Lung (tissue), 12 donors: ENCODE measurements around the gene GRHL1. TPM values are rescaled to one million over a fixed set of nuclear protein-coding genes. Genes with fewer than 3 reads are reported as not detected.

Experiments used
- ATAC-seq: fragments of 200-7000 bp; cut with Tn5 transposase; one replicate; pipeline ENCODE4 v1.9.1; 2020; ENCODE audit warnings: moderate number of reproducible peaks; ENCODE audit not compliant: insufficient read depth, low FRiP score
- DNase-seq, 3 donors: peaks; one replicate each; pipeline ENCODE4 v3.0.0-alpha.2; 2013 to 2017
- H3K27ac ChIP-seq, 2 donors: one replicate each; pipeline ENCODE4 v1.5.1; 2013; ENCODE audit warnings: mild to moderate bottlenecking in 2 of 2, moderate library complexity in 2 of 2, control low read depth in 1 of 2, inconsistent platforms in 1 of 2, low read depth in 1 of 2, low read length in 1 of 2
- H3K27me3 ChIP-seq, 3 donors: one replicate each; pipeline ENCODE4 v1.5.1; 2013; ENCODE audit warnings: low read length in 2 of 3; ENCODE audit not compliant: control insufficient read depth in 3 of 3, insufficient read depth in 3 of 3
- H3K36me3 ChIP-seq, 4 donors: one replicate each; pipeline ENCODE4 v1.5.1; 2013; ENCODE audit warnings: low read length in 4 of 4, mild to moderate bottlenecking in 1 of 4, moderate library complexity in 1 of 4; ENCODE audit not compliant: control insufficient read depth in 4 of 4, insufficient read depth in 4 of 4
- H3K4me1 ChIP-seq, 5 donors: one replicate each; pipeline ENCODE4 v1.5.1; 2013; ENCODE audit warnings: low read length in 5 of 5, mild to moderate bottlenecking in 2 of 5, moderate library complexity in 1 of 5; ENCODE audit not compliant: control insufficient read depth in 5 of 5, insufficient read depth in 5 of 5
- H3K4me3 ChIP-seq: one replicate; pipeline ENCODE4 v1.5.1; 2013; ENCODE audit warnings: mild to moderate bottlenecking, control low read depth, moderate library complexity
- H3K9ac ChIP-seq, 2 donors: one replicate each; pipeline ENCODE4 v1.5.1; 2013; ENCODE audit warnings: low read length in 2 of 2, control low read depth in 1 of 2; ENCODE audit not compliant: insufficient read depth in 1 of 2
- H3K9me3 ChIP-seq, 4 donors: one replicate each; pipeline ENCODE4 v1.5.1; 2013; ENCODE audit warnings: low read length in 3 of 4, mild to moderate bottlenecking in 1 of 4, moderate library complexity in 1 of 4; ENCODE audit not compliant: control insufficient read depth in 4 of 4, insufficient read depth in 3 of 4
- WGBS, 2 donors: extraction: QIAGEN DNeasy Blood & Tissue Kit; methylation state at CpG; one replicate each; pipeline ENCODE4 v1.1.7; 2013; 5-methylcytosine and 5-hydroxymethylcytosine counted together
- polyA plus RNA-seq, 2 donors: library from polyadenylated mRNA; stranded (reverse); fragments of 200-250 nt; gene quantifications; one replicate each; pipeline ENCODE4 v1.2.1, GENCODE V29; 2013
- total RNA-seq, 2 donors: library from RNA; depleted of rRNA in 1 of 2; stranded (reverse); fragments of >200 nt in 1 of 2; gene quantifications; one replicate each; pipeline ENCODE4 v1.2.1, GENCODE V29; 2014 to 2021
- TF ChIP-seq, protein P1 (sequence below): IDR thresholded peaks from 2 replicates; pipeline ENCODE4 v1.5.1; 2012; ENCODE audit warnings: mild to moderate bottlenecking; ENCODE audit errors: control extremely low read depth, extremely low read depth
- donor health status: control.
- donor health status: control.
- donor health status: Bipolar disorder and iron deficiency.
- donor health status: healthy.
- donor health status: DM: yes; HTN: yes; CAD: no.

Gene GRHL1
- total and polyA plus RNA-seq, 4 donors, result 1.8 to 13.6 (median 5.6) TPM

DNA sequence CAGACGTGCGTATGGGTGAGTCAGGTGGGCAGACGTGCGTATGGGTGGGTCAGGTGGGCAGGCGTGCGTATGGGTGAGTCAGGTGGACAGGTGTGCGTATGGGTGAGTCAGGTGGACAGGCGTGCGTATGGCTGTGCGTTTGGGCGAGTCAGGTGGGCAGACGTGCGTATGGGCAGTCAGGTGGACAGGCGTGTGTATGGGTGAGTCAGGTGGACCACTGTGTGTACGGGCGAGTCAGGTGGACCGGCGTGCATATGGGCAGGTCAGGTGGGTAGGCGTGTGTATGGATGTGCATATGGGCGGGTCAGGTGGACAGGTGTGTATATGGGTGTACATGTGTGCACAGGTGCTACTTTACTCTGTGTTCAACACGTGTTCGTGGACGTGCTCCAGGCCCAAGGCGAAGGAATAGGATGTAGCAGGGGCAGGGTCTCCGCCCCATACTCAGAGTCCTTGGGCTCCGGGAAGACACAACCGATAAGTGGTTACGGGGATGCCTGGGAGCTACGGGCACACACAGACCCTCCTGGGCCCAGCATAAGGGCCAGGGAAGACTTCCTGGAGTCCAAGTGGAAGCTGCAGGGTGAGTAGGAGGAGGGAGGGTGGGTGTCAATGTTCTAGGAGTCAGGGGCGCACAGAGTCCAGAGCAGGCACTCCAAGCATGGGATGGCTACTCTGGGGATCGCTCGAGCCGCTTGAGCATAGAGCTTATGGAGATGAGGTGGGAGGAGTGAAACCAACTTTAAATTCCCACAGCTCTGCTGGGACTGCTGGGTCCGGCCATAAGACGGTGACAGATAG, 64.7 kb downstream of the GRHL1 start:
- ATAC-seq, result no peak
- TF ChIP-seq, protein P1, sequence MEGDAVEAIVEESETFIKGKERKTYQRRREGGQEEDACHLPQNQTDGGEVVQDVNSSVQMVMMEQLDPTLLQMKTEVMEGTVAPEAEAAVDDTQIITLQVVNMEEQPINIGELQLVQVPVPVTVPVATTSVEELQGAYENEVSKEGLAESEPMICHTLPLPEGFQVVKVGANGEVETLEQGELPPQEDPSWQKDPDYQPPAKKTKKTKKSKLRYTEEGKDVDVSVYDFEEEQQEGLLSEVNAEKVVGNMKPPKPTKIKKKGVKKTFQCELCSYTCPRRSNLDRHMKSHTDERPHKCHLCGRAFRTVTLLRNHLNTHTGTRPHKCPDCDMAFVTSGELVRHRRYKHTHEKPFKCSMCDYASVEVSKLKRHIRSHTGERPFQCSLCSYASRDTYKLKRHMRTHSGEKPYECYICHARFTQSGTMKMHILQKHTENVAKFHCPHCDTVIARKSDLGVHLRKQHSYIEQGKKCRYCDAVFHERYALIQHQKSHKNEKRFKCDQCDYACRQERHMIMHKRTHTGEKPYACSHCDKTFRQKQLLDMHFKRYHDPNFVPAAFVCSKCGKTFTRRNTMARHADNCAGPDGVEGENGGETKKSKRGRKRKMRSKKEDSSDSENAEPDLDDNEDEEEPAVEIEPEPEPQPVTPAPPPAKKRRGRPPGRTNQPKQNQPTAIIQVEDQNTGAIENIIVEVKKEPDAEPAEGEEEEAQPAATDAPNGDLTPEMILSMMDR, result no peak
- 94 to 97% methylated on average over 35 of the region's 35 CpGs for WGBS, 2 donors

DNA sequence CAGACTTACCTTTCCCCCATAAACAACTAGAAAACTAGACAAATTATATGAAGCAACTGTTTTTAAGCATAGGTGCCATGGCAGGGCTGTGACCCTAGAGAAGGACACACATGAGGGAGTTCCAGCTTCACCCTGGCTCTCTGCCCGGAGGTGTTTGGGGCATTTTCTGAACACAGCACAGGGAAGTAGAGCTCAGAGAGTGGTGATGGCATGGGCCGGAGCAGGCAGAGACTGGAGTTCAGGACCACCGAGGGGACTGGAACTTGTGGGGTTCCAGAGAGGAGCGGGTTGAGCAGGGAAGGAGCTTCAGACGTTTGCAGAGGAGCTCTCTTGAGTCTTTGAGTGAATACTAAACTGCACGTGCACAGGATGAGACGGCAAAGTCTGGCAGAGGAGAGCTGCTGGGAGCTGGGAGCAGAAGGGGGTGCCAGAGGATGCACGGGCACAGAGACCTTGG, 65.3 kb downstream of the GRHL1 start:
- H3K27ac ChIP-seq, result no peak overlapping the region
- ATAC-seq (no peak), DNase-seq (no peak)
- H3K36me3 ChIP-seq, result no peaks in the 10 kb centered on the region
- H3K4me3 ChIP-seq, result no peak overlapping the region
- WGBS, 2 donors, result 89 to 92% methylated on average over 8 of the region's 8 CpGs
- no peaks in the 10 kb centered on the region for H3K4me1 ChIP-seq
- TF ChIP-seq, protein P1, result no peak
- no peak overlapping the region for H3K9ac ChIP-seq
- H3K9me3 ChIP-seq, result no peaks in the 10 kb centered on the region
- H3K27me3 ChIP-seq, result no peaks in the 10 kb centered on the region

More for the DNA sequence above, 64.7 kb downstream of the GRHL1 start:
- DNase-seq, result no peak
- H3K4me1 ChIP-seq, result no peaks in the 10 kb centered on the region
- H3K9ac ChIP-seq, result no peak overlapping the region
- H3K27me3 ChIP-seq, result no peaks in the 10 kb centered on the region
- no peak overlapping the region for H3K4me3 ChIP-seq
- no peaks in the 10 kb centered on the region for H3K36me3 ChIP-seq
- no peak overlapping the region for H3K27ac ChIP-seq
- no peaks in the 10 kb centered on the region for H3K9me3 ChIP-seq

DNA sequence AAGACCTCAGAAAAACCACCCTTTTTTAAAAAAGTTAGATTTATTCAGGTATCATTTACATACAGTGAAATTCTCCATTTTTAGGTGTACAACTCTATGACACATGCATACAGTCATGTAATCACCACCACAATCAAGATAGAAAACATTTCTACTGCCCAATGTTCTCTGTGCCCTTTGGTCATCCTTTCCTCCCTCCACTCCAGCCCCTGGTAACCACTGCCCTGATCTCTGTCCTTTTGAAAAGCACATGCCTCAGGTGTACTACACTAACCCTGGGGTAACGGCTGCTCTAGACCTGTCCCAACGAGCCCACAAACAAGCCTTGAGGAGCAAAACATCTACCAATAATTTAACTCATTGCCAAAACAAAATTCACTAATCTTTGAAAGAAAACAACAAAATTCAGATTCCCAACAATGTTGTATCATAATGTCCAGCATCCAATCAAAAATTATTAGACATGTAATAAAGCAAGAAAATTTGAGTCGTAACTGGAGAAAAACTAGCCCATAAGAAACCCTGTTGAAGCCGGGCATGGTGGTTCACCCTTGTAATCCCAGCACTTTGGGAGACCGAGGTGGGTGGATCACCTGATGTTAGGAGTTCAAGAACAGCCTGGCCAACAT, 65.9 kb downstream of the GRHL1 start:
- Histone ChIP-seq H3K9ac (no peak overlapping the region), H3K27me3 (no peaks in the 10 kb centered on the region), H3K4me3 (no peak overlapping the region), H3K27ac (no peak overlapping the region), H3K9me3 (no peaks in the 10 kb centered on the region), H3K4me1 (no peaks in the 10 kb centered on the region), H3K36me3 (no peaks in the 10 kb centered on the region)
- no peak for ATAC-seq
- no peak for DNase-seq
- WGBS, 2 donors, result 91 to 96% methylated on average over 5 of the region's 5 CpGs
- TF ChIP-seq, protein P1, result no peak
